CD4-positive, alpha-beta T cell (primary cell): ENCODE measurements around the gene PTPRM. TPM values are rescaled to one million over a fixed set of nuclear protein-coding genes. Genes with fewer than 3 reads are reported as not detected.

ENCODE experiments used
- ATAC-seq: fragments of 200-7000 bp; cut with Tn5 transposase; one replicate; pipeline ENCODE4 v1.10.0; 2022; ENCODE audit warnings: mild to moderate bottlenecking; ENCODE audit not compliant: poor library complexity
- CTCF ChIA-PET: fragments of 350-600 bp; sonication (Branson Sonifier 250); formaldehyde crosslinking; loops from one replicate; lab custom pipeline; 2021; ENCODE audit warnings: antibody characterized with exemption, inconsistent platforms; lab: Charles Lee
- POLR2A ChIA-PET: fragments of 350-600 bp; sonication (Branson Sonifier 250); formaldehyde crosslinking; loops from one replicate; lab custom pipeline; 2021; ENCODE audit warnings: antibody characterized with exemption, inconsistent platforms; lab: Charles Lee
- DNase-seq, 14 experiments: peaks; one replicate each; pipeline ENCODE4 v3.0.0-alpha.2; 2013 to 2020; ENCODE audit warnings: mixed read lengths in 2 of 14
- H3K27ac ChIP-seq, 2 donors: one replicate each; pipeline versions ENCODE4 v1.5.1 to v1.7.0; 2013; ENCODE audit warnings: low read length in 2 of 2, low read depth in 1 of 2, mild to moderate bottlenecking in 1 of 2
- H3K27me3 ChIP-seq, 2 experiments: 1 replicate in 1 of 2; 2 replicates in 1 of 2; pipeline versions ENCODE4 v1.6.1 to v1.7.0; 2013; ENCODE audit warnings: low read length in 2 of 2, control low read depth in 1 of 2, mild to moderate bottlenecking in 1 of 2, moderate library complexity in 1 of 2; ENCODE audit not compliant: insufficient read depth in 2 of 2, control insufficient read depth in 1 of 2
- H3K36me3 ChIP-seq: one replicate; pipeline ENCODE4 v1.6.1; 2013; ENCODE audit warnings: low read length, control low read depth; ENCODE audit not compliant: insufficient read depth
- H3K4me1 ChIP-seq: one replicate; pipeline ENCODE4 v1.6.1; 2013; ENCODE audit warnings: low read length, control low read depth; ENCODE audit not compliant: insufficient read depth
- H3K4me3 ChIP-seq: one replicate; pipeline ENCODE4 v1.5.1; 2013; ENCODE audit warnings: mild to moderate bottlenecking, low read length, moderate library complexity
- H3K9me3 ChIP-seq, 2 experiments: 1 replicate in 1 of 2; 2 replicates in 1 of 2; pipeline versions ENCODE4 v1.6.1 to v1.7.0; 2013; ENCODE audit warnings: low read length in 2 of 2, mild to moderate bottlenecking in 2 of 2, control low read depth in 1 of 2, moderate library complexity in 1 of 2; ENCODE audit not compliant: control insufficient read depth in 1 of 2, insufficient read depth in 1 of 2
- H3K27ac Mint-ChIP-seq: one replicate; pipeline ENCODE4 v1.8.0; 2020; ENCODE audit warnings: mixed read lengths
- H3K27me3 Mint-ChIP-seq: one replicate; pipeline ENCODE4 v1.8.0; 2021; ENCODE audit warnings: mixed read lengths
- H3K36me3 Mint-ChIP-seq: one replicate; pipeline ENCODE4 v1.8.0; 2021; ENCODE audit warnings: low read depth, mixed read lengths
- H3K4me1 Mint-ChIP-seq: one replicate; pipeline ENCODE4 v1.8.0; 2021; ENCODE audit warnings: low read depth, mixed read lengths
- H3K4me3 Mint-ChIP-seq: one replicate; pipeline ENCODE4 v1.8.0; 2020; ENCODE audit warnings: mild to moderate bottlenecking, mixed read lengths
- H3K9me3 Mint-ChIP-seq: one replicate; pipeline ENCODE4 v1.8.0; 2020; ENCODE audit warnings: mixed read lengths
- CTCF ChIP-seq: fragments of 200-600 bp; IDR thresholded peaks from one replicate; pipeline ENCODE4 v1.8.0; 2022; ENCODE audit warnings: antibody characterized with exemption, mild to moderate bottlenecking
- intact Hi-C, 2 experiments: fragments of 100-400 bp; cut with DNase I in 1 of 2; cut with micrococcal nuclease in 1 of 2; formaldehyde crosslinking; loops; one replicate each; pipeline versions ENCODE4 v1.15.1 to v1.9.0; 2023 to 2025; cut with DNase I, micrococcal nuclease
- total RNA-seq, 174 experiments: library from RNA in 2 of 174; stranded (reverse) in 2 of 174; gene quantifications; one replicate each; pipeline ENCODE4 v1.2.3 and lab custom pipeline; 2021 to 2026

The PTPRM gene
- total RNA-seq, 2 experiments from 2014 or later: 21.7 to 21.9 TPM

GRCh38 chr18:8034674-8035073, 467.6 kb downstream of the PTPRM start:
- DNase-seq (no peak), ATAC-seq (no peak)
- H3K36me3 ChIP-seq: no peaks in the 10 kb centered on the region
- ChIA-PET CTCF (no interaction called here), POLR2A (no interaction called here)
- H3K4me1 ChIP-seq: no peaks in the 10 kb centered on the region
- Mint-ChIP-seq H3K4me3 (no peak overlapping the region), H3K36me3 (no peaks in the 10 kb centered on the region), H3K9me3 (no peaks in the 10 kb centered on the region), H3K27me3 (no peaks in the 10 kb centered on the region), H3K4me1 (peaks cover 8% of the 10 kb centered on the region), H3K27ac (no peak overlapping the region)
- no peak overlapping the region for H3K27ac ChIP-seq
- TF ChIP-seq CTCF: no peak
- no peak overlapping the region for H3K4me3 ChIP-seq
- H3K9me3 ChIP-seq: peaks cover 0 to 2% of the 10 kb centered on the region in 2 experiments
- no peaks in the 10 kb centered on the region for H3K27me3 ChIP-seq
- intact Hi-C loops: no loop called here

GRCh38 chr18:8036551-8036950, 469.4 kb downstream of the PTPRM start:
- CTCF ChIA-PET: interaction anchor here (1.0 kb wide), 1 partner anchor 19 kb away, joined by 5 read pairs; no protein-coding TSS in a partner anchor
- no peaks in the 10 kb centered on the region for H3K27me3 Mint-ChIP-seq
- peaks cover 8% of the 10 kb centered on the region for H3K4me1 Mint-ChIP-seq
- no peak overlapping the region for H3K27ac Mint-ChIP-seq
- TF ChIP-seq CTCF: no peak
- Histone ChIP-seq H3K27me3 (no peaks in the 10 kb centered on the region), H3K36me3 (no peaks in the 10 kb centered on the region), H3K4me1 (no peaks in the 10 kb centered on the region), H3K4me3 (no peak overlapping the region), H3K9me3 (no peaks in the 10 kb centered on the region), H3K27ac (no peak overlapping the region)
- DNase-seq (no peak), ATAC-seq (no peak)
- H3K36me3 Mint-ChIP-seq: no peaks in the 10 kb centered on the region
- intact Hi-C loops: no loop called here
- POLR2A ChIA-PET: no interaction called here
- H3K9me3 Mint-ChIP-seq: no peaks in the 10 kb centered on the region
- no peak overlapping the region for H3K4me3 Mint-ChIP-seq

- Mint-ChIP-seq H3K27me3 (no peaks in the 10 kb centered on the region), H3K4me3 (no peak overlapping the region), H3K4me1 (peaks cover 8% of the 10 kb centered on the region), H3K36me3 (no peaks in the 10 kb centered on the region), H3K27ac (no peak overlapping the region), H3K9me3 (no peaks in the 10 kb centered on the region)
- no peak for TF ChIP-seq CTCF
- H3K36me3 ChIP-seq: no peaks in the 10 kb centered on the region
- no peaks in the 10 kb centered on the region for H3K27me3 ChIP-seq
- DNase-seq (no peak), ATAC-seq (no peak)
- no peak overlapping the region for H3K27ac ChIP-seq
- intact Hi-C loops: no loop called here
- no peaks in the 10 kb centered on the region for H3K4me1 ChIP-seq
- H3K4me3 ChIP-seq: no peak overlapping the region
- POLR2A ChIA-PET: no interaction called here
- CTCF ChIA-PET: no interaction called here
- H3K9me3 ChIP-seq: no peaks in the 10 kb centered on the region
Observed at GRCh38 chr18:8037296-8037695, 470.2 kb downstream of the PTPRM start.
